GM19351 (cell line): ENCODE measurements around the gene HYI.
"Not testable (repeated sequence)": the region's sequence is repeated elsewhere in the genome, so short reads cannot be mapped to it uniquely, and the experiment has no call there.

Experiments
- ATAC-seq: cut with Tn5 transposase; IDR thresholded peaks from one replicate; pipeline ENCODE4 v1.9.1; 2021; ENCODE audit warnings: mild to moderate bottlenecking, moderate library complexity; ENCODE audit not compliant: unreplicated experiment

The HYI gene, protein sequence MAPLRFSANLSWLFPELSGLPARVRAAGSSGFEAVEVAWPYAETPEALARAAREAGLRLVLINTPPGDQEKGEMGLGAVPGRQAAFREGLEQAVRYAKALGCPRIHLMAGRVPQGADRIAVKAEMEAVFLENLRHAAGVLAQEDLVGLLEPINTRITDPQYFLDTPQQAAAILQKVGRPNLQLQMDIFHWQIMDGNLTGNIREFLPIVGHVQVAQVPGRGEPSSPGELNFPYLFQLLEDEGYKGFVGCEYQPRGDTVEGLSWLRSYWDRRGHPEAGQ

DNA sequence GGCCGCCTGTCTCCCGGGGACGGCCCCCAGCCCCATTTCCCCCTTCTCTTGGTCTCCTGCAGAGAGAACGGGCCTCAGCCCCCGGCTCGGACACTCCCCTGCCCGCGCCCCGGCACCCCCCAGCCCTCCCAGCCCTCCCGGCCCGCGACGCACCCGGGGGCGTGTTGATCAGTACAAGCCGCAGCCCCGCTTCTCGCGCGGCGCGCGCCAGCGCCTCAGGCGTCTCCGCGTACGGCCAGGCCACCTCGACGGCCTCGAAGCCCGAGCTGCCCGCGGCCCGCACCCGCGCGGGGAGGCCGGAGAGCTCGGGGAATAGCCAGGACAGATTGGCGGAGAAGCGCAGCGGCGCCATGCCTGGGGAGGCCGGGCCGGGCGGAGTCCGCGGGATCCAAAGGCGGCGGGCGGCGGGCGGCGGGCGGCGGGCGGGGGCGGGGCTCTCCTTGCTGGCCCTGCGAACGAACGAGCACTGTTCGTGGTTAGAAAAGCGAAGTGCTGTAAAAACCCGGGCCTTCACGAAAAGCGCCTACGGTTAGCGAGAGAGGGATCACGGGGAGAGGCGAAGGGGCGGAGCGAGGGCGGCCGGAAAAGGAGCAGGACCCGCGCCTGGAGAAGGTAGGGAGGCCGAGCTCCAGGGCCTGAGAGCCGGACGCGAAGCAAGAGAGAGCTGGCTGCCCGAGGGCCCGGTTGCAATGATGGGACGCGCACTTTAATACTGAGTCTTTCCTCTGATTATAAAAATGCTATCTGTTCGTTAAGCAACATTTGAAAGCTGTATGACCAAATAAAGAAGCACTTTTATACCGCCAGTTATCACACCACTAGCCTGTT, at the start of gene HYI:
Gene HYI (minus strand): TSS at position 490 of the 828 bp plus-strand sequence. CDS start 138 bp downstream, at position 352.
- ATAC-seq = no peak

DNA sequence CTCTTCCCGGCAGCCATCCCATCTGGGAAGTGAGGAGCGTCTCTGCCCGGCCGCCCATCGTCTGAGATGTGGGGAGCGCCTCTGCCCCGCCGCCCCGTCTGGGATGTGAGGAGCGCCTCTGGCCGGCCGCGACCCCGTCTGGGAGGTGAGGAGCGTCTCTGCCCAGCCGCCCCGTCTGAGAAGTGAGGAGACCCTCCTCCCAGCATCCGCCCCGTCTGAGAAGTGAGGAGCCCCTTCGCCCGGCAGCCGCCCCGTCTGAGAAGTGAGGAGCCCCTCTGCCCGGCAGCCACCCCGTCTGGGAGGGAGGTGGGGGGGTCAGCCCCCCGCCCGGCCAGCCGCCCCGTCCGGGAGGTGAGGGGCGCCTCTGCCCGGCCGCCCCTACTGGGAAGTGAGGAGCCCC, 48.1 kb upstream of the HYI start:
- not testable (repeated sequence) for ATAC-seq

DNA sequence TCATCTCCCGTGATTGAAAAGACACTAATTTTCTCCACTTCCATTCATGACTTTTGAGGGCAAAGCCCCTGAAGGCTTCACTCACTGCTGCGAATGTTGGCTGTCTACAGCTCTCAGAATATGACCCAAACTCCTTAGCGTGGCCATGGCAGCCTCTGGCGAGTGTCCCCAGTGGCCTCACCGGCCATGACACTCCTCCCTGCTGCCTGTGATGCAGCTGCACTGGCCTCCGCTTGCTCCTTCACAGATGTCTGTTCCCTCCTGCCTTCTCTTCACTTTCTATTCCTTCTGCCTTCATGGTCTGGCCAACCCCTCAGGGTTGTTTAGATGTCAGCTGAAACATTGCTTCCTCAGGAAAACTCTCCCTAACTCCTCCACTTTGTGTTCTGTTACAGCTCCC, 46.2 kb upstream of the HYI start:
- ATAC-seq = no peak

DNA sequence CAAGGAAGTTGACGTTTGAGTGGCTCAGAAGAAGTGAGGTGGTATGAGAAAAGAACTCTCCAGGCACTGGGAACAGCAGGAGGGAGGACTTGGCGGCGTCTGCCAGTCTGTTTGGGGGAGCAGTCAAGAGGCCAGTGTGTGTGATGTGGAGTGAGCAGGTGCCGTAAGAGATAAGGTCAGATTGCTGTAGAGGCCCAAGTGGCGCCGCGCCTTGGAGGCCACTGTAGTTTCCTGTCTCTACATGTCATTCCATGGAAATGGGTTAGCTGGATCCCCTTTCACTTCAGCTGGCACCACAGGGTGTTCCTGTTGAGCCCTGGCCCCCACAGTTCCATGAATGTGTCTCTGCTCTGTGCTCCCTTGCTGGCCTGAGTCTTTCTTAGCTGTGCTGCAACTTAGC, 41.5 kb upstream of the HYI start:
- ATAC-seq = no peak

DNA sequence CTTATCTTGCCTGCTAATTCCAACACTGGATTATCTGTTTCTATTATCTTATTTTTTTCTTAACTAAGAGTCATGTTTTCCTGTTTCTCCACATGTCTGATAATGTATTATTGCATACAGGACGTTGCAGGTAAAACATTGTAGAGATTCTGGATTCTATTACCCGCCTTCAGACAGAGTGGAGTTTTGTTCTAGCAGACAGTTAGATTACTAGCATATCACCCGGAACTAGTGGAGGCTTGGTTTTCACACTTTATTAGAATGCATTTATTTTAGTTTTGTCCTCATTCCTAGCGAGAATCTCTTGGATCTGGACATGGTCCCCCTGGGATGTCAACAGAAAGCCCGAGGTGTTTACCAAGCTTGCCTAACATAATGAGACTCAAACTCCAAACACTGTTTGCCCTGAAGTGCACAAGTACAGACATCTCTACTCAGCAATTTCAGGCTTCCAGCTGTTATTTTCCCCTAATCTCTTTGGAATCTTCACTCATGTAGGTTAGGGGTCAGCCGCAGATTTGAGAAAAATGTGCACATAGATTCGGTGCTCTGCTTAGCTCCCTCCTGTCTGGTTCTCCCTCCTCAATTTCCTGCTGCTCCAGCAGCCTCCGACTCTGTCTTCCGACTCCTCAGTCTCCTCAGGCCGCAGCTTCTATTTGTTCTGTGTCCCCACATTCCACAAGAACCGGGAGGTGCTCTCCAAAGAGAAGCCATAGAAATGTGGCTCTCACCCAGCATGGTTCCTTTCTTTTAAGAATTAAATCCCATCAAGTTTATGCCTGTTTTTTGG, 40.1 kb upstream of the HYI start:
- ATAC-seq = no peak

DNA sequence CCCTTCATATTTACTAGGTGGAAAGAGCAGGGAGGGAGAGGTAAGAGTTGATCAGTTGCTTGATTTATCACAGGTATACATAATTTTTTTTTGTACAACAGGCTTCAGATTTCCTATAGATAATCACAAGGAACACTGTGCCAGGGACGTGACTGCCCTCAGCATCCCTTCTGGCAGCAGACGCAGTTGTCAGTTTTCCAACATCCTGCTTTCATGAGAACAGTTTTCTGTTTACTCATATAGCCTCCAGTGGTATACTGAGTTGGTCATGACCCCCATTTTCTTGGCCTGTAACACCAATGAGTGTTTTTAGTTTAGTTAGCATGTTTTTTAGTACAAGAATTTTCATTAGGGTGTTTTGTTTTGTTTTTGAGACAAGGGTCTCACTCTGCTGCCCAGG, 39.1 kb upstream of the HYI start:
- no peak for ATAC-seq

DNA sequence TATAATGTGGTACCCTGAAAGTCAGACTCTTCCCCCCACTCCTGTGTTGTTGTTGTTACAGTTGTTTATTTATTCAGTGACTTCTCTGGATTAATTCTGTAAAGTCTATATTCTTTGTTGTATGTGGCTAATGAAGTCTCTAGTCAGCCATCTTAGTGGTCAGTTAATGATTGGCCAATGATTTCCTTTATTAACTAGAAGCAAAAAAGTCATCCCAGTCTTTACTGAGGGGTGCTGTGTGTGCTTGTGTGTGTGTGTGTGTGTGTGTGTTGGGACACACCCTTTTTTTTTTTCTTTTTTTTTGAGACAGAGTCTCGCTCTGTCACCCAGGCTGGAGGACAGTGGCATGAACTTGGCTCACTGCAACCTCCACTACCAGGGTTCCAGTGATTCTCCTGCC, 37.3 kb upstream of the HYI start:
- ATAC-seq = no peak

DNA sequence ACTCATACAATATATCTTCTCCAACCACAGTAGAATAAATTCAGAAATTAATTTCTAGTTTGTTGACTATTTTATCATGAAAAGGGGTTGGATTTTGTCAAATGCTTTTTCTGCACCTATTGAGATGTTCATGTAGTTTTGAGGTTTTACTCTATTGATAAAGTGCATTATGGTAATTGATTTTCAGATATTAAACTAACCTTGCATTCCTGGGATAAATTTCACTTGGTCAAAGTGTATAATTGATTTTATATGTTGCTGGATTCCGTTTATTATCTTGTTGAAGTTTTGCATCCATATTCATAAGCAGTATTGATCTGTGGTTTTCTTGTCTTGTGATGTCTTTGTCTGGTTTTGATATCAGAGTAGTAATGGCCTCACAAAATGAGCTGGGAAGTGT, 34.4 kb upstream of the HYI start:
- no peak for ATAC-seq

DNA sequence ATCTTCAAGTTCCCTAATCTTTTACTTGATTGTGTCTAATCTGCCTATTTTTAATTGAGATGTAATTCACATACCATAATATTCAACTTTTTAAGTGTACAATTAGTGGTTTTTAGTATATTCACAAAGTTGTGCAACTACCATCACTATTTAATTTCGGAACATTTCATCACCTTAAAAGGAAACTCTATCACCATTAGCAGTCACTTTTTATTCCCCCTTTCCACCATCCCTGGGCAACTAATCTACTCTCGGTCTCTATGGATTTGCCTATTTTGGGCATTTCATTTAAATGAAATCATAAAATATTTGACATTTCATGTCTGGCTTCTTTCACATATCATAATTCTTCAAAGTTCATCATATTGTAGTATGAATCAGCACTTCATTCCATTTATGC, 30.6 kb upstream of the HYI start:
- no peak for ATAC-seq

DNA sequence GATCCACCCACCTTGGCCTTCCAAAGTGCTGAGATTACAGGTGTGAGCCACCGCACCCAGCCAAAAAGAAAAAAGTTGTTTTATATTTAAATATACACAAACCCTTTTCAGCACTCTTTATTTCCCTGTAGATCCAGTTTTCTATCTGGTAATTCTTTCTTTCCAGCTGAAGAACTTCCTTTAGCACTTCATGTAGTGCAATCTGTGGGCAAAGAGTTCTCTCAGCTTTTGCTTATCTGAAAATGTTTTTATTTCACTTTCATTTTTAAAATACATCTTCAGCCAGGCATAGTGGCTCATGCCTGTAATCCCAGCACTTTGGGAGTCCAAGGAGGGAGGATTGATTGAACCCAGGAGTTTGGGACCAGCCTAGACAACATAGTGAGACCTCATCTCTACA, 28.5 kb upstream of the HYI start:
- no peak for ATAC-seq

DNA sequence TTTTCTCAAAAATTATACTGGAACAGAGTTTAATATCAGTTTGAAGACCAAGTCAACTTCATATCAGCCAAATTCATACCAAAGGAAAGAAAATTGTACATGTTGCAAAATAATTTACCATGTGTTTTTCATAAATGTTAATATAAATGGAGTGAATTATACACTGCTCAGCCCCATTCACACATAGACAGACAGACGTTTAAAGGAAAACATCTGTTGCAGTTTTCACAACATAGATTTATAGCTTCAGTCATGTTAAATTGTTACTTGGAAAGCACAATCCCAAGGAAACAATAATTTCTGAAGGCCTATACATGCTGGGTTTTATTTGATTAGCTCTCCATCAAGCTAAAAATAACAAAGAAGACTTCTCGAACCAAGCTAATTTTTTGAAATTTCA, 27.8 kb upstream of the HYI start:
- ATAC-seq = no peak

DNA sequence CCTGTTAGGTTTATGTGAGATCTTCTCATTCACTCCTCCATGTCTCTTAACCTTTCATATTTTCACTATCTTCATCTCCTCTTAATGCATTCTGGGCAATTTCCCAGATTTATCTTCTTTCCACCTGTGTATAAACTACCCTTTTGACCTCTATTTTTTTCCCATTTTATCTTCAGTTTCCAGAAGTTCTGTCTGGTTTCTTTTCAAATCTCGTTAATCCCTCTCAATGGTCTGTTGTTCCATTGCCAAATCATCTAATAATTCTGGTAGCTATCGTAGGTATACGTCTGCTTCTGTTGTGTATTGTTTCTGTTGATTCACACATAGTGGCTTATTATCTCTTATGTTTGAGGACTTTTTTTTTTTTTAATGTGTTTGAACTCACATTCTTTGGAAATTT, 25.7 kb upstream of the HYI start:
- no peak for ATAC-seq

DNA sequence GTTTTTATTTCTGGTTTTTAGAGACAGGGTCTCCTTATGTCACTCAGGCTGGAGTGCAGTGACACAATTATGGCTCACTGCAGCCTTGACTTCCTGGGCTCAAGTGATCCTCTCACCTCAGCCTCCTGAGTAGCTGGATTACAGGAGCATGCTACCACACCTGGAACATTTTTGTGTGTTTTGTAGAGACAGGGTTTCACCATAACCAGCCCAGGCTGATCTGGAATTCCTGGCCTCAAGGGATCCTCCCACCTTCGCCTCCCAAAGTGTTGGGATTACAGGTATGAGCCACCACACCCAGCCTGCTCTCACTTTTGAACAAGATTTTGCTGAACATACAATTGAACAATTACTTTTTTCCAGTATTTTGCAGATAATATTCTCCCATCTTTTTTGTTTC, 24.0 kb upstream of the HYI start:
- no peak for ATAC-seq

DNA sequence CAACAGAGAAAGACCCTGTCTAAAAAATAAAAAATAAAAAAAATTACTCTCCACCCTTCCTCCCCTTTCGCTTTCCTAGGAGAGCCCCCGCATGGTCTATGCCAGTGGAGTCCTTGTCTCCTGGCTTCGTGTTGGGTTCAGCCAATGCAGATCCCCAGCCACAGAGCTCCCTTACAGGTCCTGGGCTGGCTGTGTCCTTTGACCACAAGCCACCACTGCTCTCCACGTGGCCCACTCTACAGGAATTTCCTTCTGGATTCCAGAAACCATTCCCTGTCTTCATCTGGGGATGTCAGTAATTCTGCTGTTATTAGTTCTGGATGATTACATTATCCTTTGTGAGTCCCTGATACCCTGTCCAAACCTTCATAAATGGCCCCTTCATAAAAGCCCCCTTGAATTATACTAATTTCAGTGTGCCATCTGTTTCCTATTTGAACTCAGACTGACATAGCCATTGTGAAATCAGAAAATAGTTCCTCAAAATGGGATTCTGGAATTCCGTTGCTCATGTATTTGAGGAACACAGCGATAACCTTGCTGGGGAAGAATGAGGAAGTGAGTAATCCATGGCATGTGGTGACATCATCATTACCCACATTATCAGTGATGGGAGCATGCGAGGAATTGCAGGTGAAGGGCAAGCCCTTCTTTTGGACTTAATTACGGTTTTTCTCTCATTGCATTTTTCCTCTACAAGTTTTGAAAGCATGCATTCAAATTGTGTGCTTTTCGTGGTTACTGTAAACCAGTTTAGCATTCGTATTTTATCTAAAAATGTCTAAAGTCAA, 22.1 kb upstream of the HYI start:
- not testable (repeated sequence) for ATAC-seq

DNA sequence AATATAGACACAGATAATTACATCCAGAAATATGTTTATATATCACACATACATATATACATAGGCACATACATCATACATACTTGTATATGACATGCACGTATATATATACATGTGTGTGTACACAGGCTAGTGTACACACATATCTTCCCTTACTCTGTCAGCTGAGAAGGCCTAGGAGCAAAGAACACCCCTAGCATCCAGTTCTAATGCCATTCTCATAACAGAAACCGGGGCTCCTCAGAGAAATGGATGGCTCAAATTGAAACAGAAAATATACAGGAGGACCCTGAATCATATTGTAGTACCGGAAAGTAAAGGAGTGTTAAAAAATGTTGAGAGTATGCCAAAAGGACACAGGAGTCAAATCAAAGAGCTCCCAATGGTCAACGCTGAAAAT, 19.7 kb upstream of the HYI start:
- no peak for ATAC-seq

DNA sequence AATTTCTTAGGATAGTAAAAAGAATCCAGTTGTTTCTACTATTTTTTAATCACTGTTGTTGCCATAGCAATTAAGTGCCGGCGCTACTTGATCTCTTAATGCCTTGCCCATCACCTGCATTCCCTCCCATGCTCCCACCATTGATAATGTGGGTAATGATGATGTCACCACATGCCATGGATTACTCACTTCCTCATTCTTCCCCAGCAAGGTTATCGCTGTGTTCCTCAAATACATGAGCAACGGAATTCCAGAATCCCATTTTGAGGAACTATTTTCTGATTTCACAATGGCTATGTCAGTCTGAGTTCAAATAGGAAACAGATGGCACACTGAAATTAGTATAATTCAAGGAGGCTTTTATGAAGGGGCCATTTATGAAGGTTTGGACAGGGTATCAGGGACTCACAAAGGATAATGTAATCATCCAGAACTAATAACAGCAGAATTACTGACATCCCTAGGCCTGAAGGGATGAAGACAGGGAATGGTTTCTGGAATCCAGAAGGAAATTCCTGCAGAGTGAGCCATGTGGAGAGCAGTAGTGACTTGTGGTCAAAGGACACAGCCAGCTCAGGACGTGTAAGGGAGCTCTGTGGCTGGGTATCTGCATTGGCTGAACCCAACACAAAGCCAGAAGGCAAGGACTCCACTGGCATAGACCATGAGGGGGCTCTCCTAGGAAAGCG, 18.9 kb upstream of the HYI start:
- not testable (repeated sequence) for ATAC-seq

DNA sequence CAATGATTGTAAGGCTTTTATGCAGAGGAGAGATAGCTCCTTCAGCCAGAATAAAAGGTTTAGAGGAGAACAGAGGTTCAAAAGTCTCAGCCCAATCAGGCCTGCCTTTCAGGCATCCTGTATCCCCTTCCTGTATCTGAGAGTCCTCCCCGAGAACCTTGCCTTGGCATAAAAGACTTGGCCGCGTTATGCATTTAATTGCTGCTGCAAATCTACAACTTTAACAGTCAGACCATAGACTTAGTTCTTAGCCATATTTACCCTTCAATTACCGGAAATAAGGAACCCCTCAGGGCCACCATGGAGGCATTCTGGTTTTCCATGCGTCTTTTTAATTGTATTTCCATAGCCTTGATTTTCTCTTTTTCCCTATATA, 18.3 kb upstream of the HYI start:
- no peak for ATAC-seq

DNA sequence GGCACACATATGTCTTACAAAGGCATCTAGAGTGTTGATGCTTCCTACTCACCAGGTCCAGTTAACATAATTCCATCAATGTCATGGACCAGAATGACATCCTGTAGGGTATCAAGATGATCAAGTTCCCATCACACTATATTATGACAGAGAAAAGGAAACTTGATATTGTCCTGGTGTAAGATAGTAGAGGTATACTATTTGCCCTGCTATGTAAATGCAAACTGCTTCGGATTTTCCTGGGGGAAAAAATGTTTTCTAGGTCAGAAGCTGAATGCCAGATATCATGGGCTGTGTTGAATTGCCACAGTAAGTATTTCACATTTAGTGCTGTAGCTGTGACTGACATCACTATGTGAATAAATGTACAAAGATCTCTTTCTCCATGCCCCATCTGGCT, 16.2 kb upstream of the HYI start:
- ATAC-seq = no peak

DNA sequence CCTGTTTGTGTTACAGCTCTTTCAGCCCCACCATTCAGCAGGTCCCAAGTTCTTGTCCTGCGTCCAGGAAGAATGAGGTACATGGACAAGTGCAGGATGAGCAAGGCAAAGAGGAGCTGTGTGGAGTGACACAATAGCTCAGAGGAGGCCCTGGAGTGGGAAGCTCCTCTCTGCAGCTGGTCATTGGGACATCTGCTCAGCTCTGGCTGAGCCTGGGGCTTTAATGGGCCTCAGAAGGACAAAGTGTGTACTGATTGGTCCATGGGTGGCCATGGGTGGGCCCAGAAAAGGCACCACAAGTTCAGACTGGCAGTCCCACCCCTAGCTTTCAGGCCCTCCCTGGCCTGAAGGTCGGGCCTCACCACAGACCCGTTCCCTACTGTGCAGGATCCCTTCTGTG, 14.7 kb upstream of the HYI start:
- ATAC-seq = no peak

DNA sequence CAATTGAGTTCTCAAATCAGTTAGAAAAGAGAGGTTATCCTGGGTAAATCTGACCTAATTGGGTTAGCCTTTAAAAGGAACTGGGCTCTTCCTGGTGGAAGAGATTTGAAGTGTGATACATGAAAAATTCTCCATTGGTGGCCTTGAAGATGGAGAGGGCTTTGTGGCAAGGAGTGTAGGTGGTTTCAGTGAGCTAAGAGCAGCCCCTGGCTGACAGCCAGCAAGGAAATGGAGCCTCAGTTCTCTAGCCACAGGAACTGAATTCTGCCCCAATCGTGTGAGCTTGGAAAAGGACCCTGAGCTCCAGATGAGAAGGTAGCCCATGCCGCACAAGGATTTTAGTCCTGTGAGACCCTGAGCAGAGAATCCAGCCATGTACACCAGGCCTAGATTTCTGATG, 12.7 kb upstream of the HYI start:
- no peak for ATAC-seq
